ENCODE data around the gene PRPH. TPM values are rescaled to one million over a fixed set of nuclear protein-coding genes. Genes with fewer than 3 reads are reported as not detected.

PRPH gene
- total and polyA plus RNA-seq, 9 of the 15 experiments (the other 6 are each of a cell fraction or from before 2014, with no cell fraction given) = 0.27 to 1.9 (median 1.3) TPM; not detected in 1

- no peak for TF ChIP-seq CBX3 (IDR thresholded peaks at IDR 0.05; ENCODE audit: borderline replicate concordance in 1 of 2, low read length in 2 of 2)
- TF ChIP-seq, protein P1, sequence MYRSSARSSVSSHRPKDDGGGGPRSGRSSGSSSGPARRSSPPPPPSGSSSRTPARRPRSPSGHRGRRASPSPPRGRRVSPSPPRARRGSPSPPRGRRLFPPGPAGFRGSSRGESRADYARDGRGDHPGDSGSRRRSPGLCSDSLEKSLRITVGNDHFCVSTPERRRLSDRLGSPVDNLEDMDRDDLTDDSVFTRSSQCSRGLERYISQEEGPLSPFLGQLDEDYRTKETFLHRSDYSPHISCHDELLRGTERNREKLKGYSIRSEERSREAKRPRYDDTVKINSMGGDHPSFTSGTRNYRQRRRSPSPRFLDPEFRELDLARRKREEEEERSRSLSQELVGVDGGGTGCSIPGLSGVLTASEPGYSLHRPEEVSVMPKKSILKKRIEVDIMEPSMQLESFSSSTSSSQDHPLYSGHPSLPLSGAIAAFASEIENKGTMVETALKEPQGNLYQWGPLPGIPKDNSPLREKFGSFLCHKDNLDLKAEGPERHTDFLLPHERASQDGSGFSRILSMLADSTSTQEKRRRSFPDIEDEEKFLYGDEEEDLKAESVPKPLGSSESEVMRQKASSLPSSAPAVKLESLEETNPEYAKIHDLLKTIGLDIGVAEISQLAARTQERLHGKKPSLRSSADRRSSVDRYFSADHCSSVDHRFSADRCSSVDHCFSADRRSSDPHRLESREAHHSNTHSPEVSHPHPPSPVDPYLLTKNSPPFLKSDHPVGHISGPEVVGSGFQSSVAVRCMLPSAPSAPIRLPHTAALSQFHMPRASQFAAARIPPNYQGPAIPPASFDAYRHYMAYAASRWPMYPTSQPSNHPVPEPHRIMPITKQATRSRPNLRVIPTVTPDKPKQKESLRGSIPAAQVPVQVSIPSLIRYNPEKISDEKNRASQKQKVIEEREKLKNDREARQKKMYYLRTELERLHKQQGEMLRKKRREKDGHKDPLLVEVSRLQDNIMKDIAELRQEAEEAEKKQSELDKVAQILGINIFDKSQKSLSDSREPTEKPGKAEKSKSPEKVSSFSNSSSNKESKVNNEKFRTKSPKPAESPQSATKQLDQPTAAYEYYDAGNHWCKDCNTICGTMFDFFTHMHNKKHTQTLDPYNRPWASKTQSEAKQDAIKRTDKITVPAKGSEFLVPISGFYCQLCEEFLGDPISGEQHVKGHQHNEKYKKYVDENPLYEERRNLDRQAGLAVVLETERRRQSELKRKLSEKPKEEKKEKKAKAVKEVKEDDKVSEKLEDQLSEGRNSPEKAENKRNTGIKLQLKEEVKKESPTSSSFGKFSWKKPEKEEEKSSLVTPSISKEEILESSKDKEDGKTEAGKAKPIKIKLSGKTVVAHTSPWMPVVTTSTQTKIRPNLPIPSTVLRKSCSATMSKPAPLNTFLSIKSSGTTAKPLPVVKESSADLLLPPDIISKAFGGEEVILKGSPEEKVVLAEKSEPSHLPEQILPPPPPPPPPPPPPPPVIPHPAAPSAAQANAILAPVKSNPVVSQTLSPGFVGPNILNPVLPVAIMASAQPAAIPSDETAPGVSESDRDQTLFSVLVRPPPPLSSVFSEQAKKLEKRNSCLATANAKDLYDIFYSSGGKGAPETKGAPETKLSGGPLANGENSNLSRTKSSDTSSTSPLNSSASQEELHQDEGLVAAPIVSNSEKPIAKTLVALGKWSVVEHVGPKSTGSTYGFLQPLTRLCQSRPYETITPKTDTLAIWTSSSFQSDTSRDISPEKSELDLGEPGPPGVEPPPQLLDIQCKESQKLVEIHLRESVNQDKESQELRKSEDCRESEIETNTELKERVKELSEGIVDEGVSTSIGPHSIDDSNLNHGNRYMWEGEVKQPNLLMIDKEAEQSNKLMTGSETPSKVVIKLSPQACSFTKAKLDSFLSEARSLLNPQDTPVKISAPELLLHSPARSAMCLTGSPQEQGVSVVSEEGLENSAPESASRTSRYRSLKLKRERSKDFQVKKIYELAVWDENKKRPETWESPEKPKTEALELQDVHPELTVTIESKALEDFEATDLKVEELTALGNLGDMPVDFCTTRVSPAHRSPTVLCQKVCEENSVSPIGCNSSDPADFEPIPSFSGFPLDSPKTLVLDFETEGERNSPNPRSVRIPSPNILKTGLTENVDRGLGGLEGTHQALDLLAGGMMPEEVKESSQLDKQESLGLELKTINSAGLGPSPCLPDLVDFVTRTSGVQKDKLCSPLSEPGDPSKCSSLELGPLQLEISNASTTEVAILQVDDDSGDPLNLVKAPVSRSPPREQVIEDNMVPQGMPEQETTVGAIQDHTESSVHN (IDR thresholded peaks at IDR 0.05; ENCODE audit: borderline replicate concordance in 1 of 2, low read depth in 1 of 2) = no peak
- TF ChIP-seq POLR2AphosphoS2 (IDR thresholded peaks at IDR 0.05; ENCODE audit: low read length) = no peak
- no peak for TF ChIP-seq RHOXF2B (CRISPR knock-in tag; conservative IDR thresholded peaks at IDR 0.05)
- TF ChIP-seq PTTG1 (tag; IDR thresholded peaks at IDR 0.05; ENCODE audit: low read depth) = no peak
- TF ChIP-seq, protein P2, sequence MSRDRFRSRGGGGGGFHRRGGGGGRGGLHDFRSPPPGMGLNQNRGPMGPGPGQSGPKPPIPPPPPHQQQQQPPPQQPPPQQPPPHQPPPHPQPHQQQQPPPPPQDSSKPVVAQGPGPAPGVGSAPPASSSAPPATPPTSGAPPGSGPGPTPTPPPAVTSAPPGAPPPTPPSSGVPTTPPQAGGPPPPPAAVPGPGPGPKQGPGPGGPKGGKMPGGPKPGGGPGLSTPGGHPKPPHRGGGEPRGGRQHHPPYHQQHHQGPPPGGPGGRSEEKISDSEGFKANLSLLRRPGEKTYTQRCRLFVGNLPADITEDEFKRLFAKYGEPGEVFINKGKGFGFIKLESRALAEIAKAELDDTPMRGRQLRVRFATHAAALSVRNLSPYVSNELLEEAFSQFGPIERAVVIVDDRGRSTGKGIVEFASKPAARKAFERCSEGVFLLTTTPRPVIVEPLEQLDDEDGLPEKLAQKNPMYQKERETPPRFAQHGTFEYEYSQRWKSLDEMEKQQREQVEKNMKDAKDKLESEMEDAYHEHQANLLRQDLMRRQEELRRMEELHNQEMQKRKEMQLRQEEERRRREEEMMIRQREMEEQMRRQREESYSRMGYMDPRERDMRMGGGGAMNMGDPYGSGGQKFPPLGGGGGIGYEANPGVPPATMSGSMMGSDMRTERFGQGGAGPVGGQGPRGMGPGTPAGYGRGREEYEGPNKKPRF (IDR thresholded peaks at IDR 0.05; ENCODE audit: low read depth, low read length) = no peak
- TF ChIP-seq CBFA2T3 (IDR thresholded peaks at IDR 0.05) = no peak
- TF ChIP-seq, protein P3, sequence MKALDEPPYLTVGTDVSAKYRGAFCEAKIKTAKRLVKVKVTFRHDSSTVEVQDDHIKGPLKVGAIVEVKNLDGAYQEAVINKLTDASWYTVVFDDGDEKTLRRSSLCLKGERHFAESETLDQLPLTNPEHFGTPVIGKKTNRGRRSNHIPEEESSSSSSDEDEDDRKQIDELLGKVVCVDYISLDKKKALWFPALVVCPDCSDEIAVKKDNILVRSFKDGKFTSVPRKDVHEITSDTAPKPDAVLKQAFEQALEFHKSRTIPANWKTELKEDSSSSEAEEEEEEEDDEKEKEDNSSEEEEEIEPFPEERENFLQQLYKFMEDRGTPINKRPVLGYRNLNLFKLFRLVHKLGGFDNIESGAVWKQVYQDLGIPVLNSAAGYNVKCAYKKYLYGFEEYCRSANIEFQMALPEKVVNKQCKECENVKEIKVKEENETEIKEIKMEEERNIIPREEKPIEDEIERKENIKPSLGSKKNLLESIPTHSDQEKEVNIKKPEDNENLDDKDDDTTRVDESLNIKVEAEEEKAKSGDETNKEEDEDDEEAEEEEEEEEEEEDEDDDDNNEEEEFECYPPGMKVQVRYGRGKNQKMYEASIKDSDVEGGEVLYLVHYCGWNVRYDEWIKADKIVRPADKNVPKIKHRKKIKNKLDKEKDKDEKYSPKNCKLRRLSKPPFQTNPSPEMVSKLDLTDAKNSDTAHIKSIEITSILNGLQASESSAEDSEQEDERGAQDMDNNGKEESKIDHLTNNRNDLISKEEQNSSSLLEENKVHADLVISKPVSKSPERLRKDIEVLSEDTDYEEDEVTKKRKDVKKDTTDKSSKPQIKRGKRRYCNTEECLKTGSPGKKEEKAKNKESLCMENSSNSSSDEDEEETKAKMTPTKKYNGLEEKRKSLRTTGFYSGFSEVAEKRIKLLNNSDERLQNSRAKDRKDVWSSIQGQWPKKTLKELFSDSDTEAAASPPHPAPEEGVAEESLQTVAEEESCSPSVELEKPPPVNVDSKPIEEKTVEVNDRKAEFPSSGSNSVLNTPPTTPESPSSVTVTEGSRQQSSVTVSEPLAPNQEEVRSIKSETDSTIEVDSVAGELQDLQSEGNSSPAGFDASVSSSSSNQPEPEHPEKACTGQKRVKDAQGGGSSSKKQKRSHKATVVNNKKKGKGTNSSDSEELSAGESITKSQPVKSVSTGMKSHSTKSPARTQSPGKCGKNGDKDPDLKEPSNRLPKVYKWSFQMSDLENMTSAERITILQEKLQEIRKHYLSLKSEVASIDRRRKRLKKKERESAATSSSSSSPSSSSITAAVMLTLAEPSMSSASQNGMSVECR (CRISPR knock-in tag; IDR thresholded peaks at IDR 0.05) = 0 out of 2 replicates have a peak, but pooled peaks have one; percentile 43
Measured at GRCh38 chr12:49336645-49337584, 42.0 kb downstream of the PRPH start, which contains the start of gene C1QL4 (continued).

Data from K562 (cell line).